Epithelial cell of esophagus (primary cell): ENCODE results near the gene LRRK1.

Source experiments
- DNase-seq: peaks from one replicate; pipeline ENCODE4 v3.0.0; 2010; ENCODE audit warnings: low read depth
- H3K4me3 ChIP-seq: 2 replicates; pipeline ENCODE4 v1.5.1; 2011; ENCODE audit warnings: mild to moderate bottlenecking, low read length, control low read depth
- TF ChIP-seq, protein P1 (sequence below): IDR thresholded peaks from 2 replicates; pipeline ENCODE4 v1.5.1; 2011; ENCODE audit warnings: low read depth, mild to moderate bottlenecking, low read length, control low read depth, inconsistent platforms; ENCODE audit not compliant: insufficient read depth; ENCODE audit errors: missing control alignments

Gene LRRK1

DNA sequence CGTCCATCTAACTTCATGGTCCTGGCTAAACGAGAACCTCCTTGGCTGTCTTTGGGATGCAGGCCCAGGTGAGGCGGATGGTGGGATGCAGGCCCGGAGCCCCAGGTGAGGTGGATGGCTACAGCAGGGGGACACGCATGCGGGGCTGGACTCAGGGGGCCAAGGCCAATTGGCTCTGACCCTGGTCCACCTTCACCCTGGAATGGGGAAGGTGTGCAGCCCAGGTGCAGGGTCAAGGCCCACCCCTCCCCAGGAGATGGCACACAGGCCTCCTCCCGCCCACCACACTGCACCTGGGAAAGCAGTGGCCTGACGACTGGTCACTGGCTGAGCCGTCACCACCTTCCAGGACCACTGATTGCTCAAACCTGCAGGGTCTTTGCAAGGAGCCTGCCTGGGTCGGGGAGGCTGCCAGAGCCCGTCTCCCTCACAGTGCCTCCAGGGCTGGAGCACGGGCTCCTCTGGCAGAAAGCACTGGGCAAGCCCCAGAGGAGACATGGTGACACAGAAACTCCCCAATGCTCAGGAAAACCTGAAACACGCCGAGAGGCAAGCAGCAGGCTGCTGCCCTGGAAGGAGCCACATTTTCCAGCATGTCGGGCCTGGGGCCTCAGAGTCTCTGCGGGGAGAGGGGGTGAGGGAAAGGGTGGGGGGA is 159.6 kb downstream of the LRRK1 start:
- DNase-seq, result no peak
- H3K4me3 ChIP-seq, result no peak overlapping the region
- TF ChIP-seq, protein P1, sequence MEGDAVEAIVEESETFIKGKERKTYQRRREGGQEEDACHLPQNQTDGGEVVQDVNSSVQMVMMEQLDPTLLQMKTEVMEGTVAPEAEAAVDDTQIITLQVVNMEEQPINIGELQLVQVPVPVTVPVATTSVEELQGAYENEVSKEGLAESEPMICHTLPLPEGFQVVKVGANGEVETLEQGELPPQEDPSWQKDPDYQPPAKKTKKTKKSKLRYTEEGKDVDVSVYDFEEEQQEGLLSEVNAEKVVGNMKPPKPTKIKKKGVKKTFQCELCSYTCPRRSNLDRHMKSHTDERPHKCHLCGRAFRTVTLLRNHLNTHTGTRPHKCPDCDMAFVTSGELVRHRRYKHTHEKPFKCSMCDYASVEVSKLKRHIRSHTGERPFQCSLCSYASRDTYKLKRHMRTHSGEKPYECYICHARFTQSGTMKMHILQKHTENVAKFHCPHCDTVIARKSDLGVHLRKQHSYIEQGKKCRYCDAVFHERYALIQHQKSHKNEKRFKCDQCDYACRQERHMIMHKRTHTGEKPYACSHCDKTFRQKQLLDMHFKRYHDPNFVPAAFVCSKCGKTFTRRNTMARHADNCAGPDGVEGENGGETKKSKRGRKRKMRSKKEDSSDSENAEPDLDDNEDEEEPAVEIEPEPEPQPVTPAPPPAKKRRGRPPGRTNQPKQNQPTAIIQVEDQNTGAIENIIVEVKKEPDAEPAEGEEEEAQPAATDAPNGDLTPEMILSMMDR, result no peak

DNA sequence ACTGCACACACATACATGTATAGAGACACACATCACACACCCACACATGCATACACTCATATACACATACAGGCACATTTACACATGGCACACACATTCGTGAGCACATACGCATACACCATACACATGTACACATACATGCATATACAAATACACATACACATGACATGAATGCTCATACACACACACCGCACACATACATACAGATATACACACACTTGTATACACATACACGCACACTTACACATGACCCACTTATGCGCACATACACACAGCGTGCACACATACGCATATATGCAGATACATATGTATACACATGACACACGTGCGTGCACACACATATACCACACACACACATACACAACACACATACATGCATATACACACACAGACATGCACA is 162.7 kb downstream of the LRRK1 start:
- TF ChIP-seq, protein P1, result no peak
- DNase-seq, result no peak
- no peak overlapping the region for H3K4me3 ChIP-seq

DNA sequence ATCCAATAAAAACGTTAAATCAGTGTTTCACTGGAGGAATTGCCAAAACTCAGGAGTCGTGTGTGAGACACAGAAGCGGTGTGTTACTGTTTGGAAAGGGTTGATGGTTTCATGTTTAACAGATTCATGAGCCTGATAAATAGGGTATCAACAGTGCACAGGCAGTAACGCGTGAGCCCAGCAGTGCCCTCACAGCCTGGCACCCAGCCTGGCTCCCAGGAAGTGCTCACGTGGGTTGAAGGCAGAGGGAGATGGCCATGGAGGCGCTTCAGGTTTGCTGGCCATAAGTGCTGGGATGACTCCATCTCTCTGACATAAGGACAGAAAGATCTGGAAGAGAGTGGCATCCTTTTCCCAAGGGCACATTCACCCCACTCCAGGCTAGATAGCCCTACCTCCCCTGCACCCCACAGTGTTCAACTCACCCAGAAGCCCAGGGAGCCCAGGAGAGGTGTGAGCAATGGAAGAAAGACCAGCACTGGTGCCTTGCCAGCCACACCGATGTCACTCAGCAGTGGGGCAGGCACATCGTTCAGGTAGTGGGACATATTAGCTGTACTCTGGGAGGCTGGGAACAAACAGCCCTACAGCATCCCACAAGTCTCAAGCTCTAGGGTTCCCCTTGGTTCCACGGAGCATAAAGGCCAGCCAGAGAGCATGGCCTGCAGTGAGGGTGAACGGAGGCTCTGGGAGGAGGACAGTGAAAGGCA is 164.3 kb downstream of the LRRK1 start:
- DNase-seq, result no peak
- TF ChIP-seq, protein P1, result no peak
- no peak overlapping the region for H3K4me3 ChIP-seq

- TF ChIP-seq, protein P1, result no peak
- H3K4me3 ChIP-seq, result no peak overlapping the region
- DNase-seq, result no peak
Observed at GRCh38 chr15:101084801-101085200, 165.6 kb downstream of the LRRK1 start.

- DNase-seq, result no peak
- no peak overlapping the region for H3K4me3 ChIP-seq
- TF ChIP-seq, protein P1, result no peak
Observed at GRCh38 chr15:101085311-101085700, 166.1 kb downstream of the LRRK1 start.

DNA sequence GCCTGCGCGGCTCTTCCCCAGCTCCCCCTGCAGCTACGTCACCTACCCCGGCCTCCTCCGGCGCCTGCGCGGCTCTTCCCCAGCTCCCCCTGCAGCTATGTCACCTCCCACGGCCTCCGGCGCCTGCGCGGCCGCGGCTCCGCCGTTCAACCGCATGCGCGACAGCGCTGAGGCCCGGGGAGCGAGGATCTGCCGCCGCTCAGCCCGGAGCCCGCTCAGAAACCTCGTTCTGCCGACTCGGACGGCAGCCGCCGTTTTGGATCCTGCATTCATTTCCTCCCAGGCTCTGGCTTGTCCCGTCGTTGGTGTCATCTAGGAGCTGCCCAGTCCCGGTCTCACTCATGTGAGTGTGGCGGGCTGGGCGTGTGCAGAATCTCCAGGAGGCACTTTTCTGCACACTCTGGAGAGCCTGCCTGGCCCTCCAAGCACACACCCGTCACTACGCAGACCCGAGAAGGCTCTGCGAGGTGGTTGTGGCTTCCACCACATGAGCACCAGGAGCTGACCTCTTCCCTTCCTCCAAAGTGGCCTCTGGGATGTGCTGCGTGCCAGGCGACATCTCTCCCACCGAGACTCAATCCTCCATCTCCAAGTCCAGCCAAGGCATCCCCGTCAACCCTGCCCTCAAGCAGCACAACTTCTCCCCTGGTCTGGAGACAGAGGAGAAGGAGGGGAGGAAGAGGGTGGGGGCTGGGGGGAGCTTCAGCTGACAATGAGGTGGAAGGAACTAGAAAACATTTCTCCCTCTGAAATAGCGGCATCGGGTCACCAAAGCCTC is 167.4 kb downstream of the LRRK1 start:
- TF ChIP-seq, protein P1, result no peak

More for the DNA sequence above, 167.4 kb downstream of the LRRK1 start:
- no peak overlapping the region for H3K4me3 ChIP-seq
- no peak for DNase-seq
